Activated CD4-positive, CD25-positive, alpha-beta regulatory T cell treated with anti-CD3 and anti-CD28 coated beads, Interleukin-2, amount 50 U/mL, for 24 hours (primary cell): Measurements from ENCODE around the gene DSCAML1.
"Not testable (repeated sequence)": the region's sequence is repeated elsewhere in the genome, so short reads cannot be mapped to it uniquely, and the experiment has no call there.

Source experiments
- ATAC-seq, 2 donors: fragments of 150-1000 bp; cut with Tn5 transposase; one replicate each; pipeline ENCODE4 v1.10.0; 2021; ENCODE audit warnings: mild to moderate bottlenecking in 1 of 2, moderate library complexity in 1 of 2

Gene DSCAML1

GRCh38 chr11:117417856-117418255 lies 379.2 kb downstream of the DSCAML1 start:
- no peak for ATAC-seq

- no peak for ATAC-seq
Measured at GRCh38 chr11:117417342-117417741, 379.7 kb downstream of the DSCAML1 start.

- ATAC-seq, result no peak
Measured at GRCh38 chr11:117415358-117415896, 381.6 kb downstream of the DSCAML1 start.

- no peak for ATAC-seq
Measured at GRCh38 chr11:117414724-117415123, 382.3 kb downstream of the DSCAML1 start.

GRCh38 chr11:117413616-117414015 lies 383.4 kb downstream of the DSCAML1 start:
- ATAC-seq, result no peak

GRCh38 chr11:117412653-117413275 lies 384.3 kb downstream of the DSCAML1 start:
- no peak for ATAC-seq

- ATAC-seq, result no peak
Measured at GRCh38 chr11:117412176-117412575, 384.8 kb downstream of the DSCAML1 start.

- ATAC-seq, result no peak
Measured at GRCh38 chr11:117411736-117412135, 385.3 kb downstream of the DSCAML1 start.

- ATAC-seq, result no peak
Measured at GRCh38 chr11:117410861-117411710, 385.9 kb downstream of the DSCAML1 start.

- no peak for ATAC-seq
Measured at GRCh38 chr11:117410238-117410637, 386.8 kb downstream of the DSCAML1 start.

GRCh38 chr11:117409511-117409910 lies 387.5 kb downstream of the DSCAML1 start:
- no peak for ATAC-seq

GRCh38 chr11:117408356-117408755 lies 388.7 kb downstream of the DSCAML1 start:
- ATAC-seq, result no peak

- ATAC-seq, result no peak
Measured at GRCh38 chr11:117407016-117407415, 390.0 kb downstream of the DSCAML1 start.

GRCh38 chr11:117405898-117406297 lies 391.1 kb downstream of the DSCAML1 start:
- ATAC-seq, result not testable (repeated sequence)

GRCh38 chr11:117399100-117399840 lies 397.7 kb downstream of the DSCAML1 start:
- not testable (repeated sequence) for ATAC-seq

- ATAC-seq, result not testable (repeated sequence)
Measured at GRCh38 chr11:117398618-117399017, 398.4 kb downstream of the DSCAML1 start.

GRCh38 chr11:117396970-117397369 lies 400.0 kb downstream of the DSCAML1 start:
- no peak for ATAC-seq

- ATAC-seq, result no peak
Measured at GRCh38 chr11:117395476-117395875, 401.5 kb downstream of the DSCAML1 start.

- ATAC-seq, result no peak
Measured at GRCh38 chr11:117394221-117394925, 402.6 kb downstream of the DSCAML1 start.

GRCh38 chr11:117392979-117393378 lies 404.0 kb downstream of the DSCAML1 start:
- no peak for ATAC-seq

GRCh38 chr11:117392001-117392690 lies 404.9 kb downstream of the DSCAML1 start:
- no peak for ATAC-seq

- no peak for ATAC-seq
Measured at GRCh38 chr11:117391181-117391580, 405.8 kb downstream of the DSCAML1 start.
